Muscle of back (tissue), 11 donors: Measurements from ENCODE around the gene SLAMF9. TPM values are rescaled to one million over a fixed set of nuclear protein-coding genes. Genes with fewer than 3 reads are reported as not detected.

Experiments used
- DNase-seq, 3 donors: peaks; one replicate each; pipeline versions ENCODE4 v3.0.0 to v3.0.0-alpha.2; 2013
- polyA plus RNA-seq, 10 donors: library from polyadenylated mRNA; unstranded; fragments of 120-200 nt; gene quantifications; one replicate each; pipeline ENCODE4 v1.2.1, GENCODE V29; 2013; ENCODE audit not compliant: insufficient read length in 10 of 10

Gene SLAMF9
- polyA plus RNA-seq, 10 donors: not detected

GRCh38 chr1:159934136-159935039 is 19.6 kb downstream of the SLAMF9 start:
- no peak for DNase-seq

DNA sequence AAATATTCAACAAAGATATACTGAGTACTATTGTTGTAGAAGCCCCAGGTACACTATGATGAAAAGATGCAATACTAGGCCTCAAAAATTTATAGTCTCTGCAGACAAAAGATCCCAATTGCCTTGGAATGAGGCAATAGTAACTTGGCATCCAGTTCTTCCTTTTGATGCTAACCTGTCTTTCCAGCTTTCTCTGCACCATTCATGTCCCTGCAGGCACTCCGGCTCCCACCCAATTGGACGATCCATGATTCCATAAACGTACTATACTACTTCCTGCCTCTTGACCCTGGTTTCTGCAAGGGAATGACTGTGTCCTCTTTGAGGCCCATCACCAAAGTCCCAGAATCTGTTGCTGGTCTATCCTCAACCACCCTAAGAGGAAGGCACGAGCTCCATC is 20.7 kb downstream of the SLAMF9 start:
- no peak for DNase-seq

DNA sequence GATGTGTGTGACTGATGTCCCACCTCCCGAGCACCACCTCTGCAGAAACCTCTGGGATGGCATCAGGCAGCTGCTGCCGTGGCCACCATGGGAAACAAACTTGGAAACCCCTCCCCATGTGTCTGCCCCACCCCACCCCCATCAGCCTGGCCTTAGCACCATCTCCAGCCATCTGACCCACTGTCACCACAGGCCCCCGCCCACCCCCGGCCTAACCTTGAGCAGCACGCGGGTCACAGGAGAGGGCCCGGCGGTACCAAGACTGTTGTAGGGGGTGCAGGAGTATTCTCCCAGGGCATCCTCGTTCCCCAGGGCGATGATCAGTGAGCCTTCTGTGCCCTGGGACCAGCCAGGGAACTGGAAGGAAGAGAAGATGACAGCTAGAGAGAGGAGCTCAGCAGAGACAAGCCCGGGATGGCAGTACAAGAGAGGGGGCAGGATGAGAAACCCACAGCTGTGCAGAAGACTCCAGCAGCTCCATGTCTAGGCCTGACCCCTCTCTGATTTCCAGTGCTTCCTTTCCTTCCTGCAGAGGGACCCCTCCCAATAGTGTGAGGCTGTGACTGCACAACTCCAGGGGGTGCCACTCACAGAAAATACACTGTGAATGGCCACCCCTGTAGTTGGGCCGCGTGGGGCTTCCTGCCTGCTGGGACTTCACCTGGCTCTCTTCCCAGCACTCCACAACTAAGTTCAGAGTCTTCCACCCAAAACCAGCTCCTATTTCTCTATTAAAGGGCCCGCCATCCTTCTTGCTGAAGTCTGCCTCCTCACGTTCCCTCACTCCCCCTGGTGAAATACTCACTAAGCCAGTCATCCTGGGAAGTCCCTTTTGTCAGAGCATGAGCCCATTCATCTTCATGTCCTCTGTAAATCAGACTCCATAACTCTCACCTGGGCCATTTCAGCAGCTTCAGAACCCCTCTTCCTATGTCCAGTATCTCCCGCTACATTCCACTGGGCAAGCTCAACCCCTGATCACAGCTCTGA is 21.4 kb downstream of the SLAMF9 start:
- no peak for DNase-seq

DNA sequence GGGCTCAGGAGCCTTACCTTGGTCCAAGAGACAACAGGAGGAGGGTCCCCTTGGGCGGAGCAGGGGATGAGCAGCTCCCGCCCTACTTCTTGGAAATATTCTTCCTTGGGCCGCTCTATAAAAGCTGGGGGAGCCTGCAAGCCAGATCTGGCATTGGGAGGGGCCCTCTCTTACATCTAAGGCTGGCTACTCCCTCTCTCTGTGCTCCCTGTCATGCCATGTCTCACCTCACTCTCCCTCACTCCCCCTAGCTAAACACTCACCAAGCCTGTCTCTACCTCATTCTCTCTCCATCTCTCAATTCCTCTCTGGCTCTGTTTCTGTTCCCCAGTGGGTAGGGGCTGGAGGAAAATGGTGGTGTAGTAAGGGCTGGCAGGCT is 22.3 kb downstream of the SLAMF9 start:
- no peak for DNase-seq

- DNase-seq: no peak
These were observed 22.8 kb downstream of the SLAMF9 start for GRCh38 chr1:159931101-159931794.

- DNase-seq: no peak
These were observed 23.4 kb downstream of the SLAMF9 start for GRCh38 chr1:159930634-159931033.

DNA sequence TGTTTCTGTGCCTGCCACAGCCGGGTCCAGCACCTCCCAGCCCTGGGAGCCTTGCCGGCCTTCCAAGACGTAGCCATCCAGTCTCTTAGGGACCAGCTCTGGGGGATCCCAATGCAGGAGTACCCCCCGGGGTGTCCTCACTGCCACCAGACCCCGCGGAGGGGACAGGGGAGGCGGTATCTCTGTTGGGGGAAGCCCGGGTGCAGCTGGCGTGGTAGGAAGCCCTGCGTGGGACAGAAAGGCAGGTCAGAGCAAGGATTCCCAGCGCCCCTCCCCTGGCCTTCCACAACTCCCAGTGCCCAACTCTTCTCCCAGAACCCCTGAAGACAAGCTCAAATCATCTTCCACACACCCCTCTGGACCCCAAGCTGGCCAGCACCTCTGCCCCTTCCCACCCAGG is 23.8 kb downstream of the SLAMF9 start:
- DNase-seq: no peak

DNA sequence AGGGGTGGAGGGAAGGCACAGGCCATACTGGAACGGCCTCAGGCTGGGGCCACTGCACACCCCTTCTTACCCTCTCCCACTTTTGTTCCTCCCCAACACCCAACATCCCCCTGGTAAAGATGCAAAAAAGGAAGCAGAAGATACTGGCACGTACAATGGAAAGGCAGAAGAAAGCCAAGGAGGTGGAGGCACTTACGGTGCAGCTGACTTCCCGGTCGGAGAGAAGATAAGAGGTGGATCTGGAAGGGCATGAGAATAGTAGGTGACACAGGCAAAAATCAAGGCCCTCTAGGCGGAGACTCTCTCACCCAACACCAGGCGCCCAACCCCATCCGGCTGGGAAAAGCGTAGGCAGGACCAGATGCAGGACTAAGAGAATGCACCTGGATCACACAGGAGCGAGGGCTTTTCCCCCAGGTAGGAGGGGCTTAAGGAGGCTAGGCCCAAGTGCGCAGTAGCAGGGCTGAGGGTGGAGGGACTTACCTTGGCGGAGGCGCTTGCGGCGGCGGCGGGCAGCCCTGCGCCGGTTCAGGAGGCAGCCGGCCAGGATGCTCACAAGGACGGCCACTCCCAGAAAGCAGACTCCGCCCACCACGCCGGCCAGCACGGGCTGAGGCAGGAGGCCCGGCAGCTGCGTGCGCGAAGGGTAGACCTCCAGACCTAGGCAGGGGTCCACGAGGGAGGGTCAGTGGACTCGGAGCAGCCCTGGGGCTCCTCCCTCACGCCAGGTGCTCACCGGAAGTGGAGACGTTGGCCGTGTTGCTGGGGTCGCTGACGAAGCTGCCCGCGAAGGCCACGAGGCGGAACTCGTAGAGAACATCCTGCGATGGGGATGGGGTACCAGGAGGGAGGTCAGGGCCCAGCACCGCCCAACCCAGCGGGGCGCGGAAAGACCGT is 24.6 kb downstream of the SLAMF9 start:
- no peak for DNase-seq

GRCh38 chr1:159928491-159929050 is 25.5 kb downstream of the SLAMF9 start:
- no peak for DNase-seq

DNA sequence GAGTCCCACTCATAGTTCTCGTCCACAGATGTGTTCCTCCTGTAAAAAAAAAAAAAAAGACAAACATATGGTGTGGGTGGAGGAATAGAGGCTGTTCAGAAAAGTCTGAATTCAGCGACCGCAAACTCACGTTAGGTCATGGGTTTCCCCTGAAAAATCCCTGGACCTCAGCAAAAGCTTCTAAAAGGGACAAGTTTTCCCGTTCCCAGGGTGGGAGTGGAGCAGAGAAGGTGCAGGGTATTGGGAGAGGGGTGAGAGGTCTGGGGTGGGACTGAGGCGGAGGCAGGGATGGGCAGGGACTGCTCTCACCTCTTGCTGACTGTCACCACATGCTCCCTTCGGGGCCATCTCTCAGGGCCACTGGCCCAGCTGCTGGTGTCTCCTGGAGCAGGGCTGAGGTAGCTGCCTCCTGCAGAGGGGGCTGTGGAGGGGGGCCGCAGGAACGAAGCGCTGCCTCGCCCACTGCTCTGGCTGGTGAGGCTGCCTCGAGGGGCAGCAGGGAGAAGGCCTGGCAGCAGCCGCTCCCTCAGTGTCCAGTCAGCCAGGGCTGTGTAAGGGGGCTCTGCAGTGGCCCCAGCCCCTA is 26.1 kb downstream of the SLAMF9 start:
- peak in 1 of 3 donors; percentile 36 for DNase-seq

- DNase-seq: no peak
These were observed 26.7 kb downstream of the SLAMF9 start for GRCh38 chr1:159927211-159927848.

DNA sequence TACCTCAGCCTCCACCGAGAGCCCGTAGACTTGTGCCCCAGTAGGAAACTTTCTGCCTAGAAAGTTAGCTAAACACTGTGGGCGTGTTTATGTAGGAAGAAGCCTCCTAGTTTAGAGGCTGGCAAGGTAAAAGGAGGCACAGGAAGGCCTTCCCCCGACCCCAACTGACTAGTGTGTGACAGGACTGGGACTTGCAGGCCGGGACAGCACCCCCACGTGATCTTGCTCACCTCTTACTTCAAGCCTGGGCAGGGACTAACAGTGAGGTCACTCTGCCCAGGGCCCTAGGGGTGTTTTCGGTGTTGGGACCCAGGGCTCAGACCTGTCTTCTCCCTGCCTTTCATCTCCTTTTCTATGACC is 28.3 kb downstream of the SLAMF9 start:
- DNase-seq: no peak

- DNase-seq: peak; percentile 89 to 97 (median 94)
These were observed 29.0 kb downstream of the SLAMF9 start, which contains the start of gene TAGLN2 for GRCh38 chr1:159924791-159925718. TSS of gene TAGLN2 (minus strand) at chr1:159925507. CDS start at chr1:159920509, 4,998 bp downstream.

GRCh38 chr1:159924025-159924790 is 29.8 kb downstream of the SLAMF9 start:
- DNase-seq: peak; percentile 78 to 92 (median 81)

DNA sequence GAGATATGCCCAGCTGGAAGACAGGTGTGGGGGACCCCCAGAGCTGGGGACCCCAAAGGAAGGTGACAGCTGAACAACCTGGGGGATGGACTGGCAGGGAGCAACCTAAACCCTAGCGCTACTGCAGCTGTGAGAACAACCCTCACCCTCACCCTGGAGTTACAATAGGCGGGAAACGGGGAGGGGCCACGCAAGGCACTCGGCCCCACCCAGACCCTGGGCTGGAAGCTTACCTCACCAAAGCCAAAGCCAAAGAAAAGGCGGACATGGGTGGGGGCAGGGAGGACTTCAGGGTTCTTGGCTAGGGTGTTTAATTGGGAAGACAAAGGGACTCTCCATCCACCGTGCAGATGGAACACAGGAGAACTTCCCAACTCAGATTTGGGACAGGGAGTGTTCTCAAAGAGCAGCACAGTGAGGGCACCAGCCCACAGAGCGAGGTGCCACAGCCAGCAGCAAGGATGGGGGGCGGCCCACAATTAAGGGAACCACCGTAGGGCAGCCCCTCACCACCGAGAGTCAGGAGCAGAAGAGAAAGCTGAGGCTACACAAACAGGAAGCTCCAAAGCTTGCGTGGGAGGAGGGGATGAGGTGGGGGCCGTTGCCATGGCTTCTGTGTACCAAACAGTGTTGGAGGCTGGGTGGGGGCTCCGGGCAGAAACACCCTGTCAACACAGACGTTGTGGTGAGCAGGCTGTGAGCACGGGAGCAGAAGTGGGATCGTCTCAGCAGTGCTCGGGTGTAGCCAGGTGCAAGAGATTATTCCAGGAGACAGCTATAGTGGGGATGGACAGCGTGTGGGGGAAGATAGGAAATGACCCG is 30.6 kb downstream of the SLAMF9 start:
- peak; percentile 79 to 95 (median 90) for DNase-seq

GRCh38 chr1:159922511-159923202 is 31.4 kb downstream of the SLAMF9 start:
- DNase-seq: peak; percentile 61 to 90 (median 68)
